GM12878 (cell line): ENCODE data around the gene ASB15.

Source experiments
- BCL11A ChIP-seq: IDR thresholded peaks from 2 replicates; pipeline ENCODE4 v1.6.1; 2011; ENCODE audit warnings: low read depth, low read length
- CEBPB ChIP-seq, 2 experiments: fragments of 150-350 bp in 1 of 2; IDR thresholded peaks; 2 replicates each; pipeline ENCODE4 v1.6.1; 2012 to 2014; ENCODE audit warnings: low read depth in 2 of 2, low read length in 2 of 2, borderline replicate concordance in 1 of 2, inconsistent platforms in 1 of 2
- CREM ChIP-seq: IDR thresholded peaks from 2 replicates; pipeline ENCODE4 v1.6.1; 2014; ENCODE audit warnings: antibody characterized with exemption, low read depth
- EZH2 ChIP-seq: IDR thresholded peaks from 2 replicates; pipeline ENCODE4 v1.6.1; 2012; ENCODE audit warnings: low read depth, mild to moderate bottlenecking, control low read depth, inconsistent platforms, low read length, borderline replicate concordance; ENCODE audit not compliant: control insufficient read depth
- IKZF1 ChIP-seq: fragments of 450-650 bp; conservative IDR thresholded peaks from 2 replicates; pipeline ENCODE4 v1.6.1; 2017; ENCODE audit warnings: antibody characterized with exemption, mild to moderate bottlenecking
- KDM1A ChIP-seq: fragments of 200-600 bp; sonication (generic); IDR thresholded peaks from 2 replicates; pipeline ENCODE4 v1.6.1; 2016; ENCODE audit warnings: borderline replicate concordance
- POLR2A ChIP-seq: IDR thresholded peaks from 2 replicates; pipeline ENCODE4 v1.6.1; 2011; ENCODE audit warnings: low read depth, mild to moderate bottlenecking, low read length
- RAD21 ChIP-seq: IDR thresholded peaks from 2 replicates; pipeline ENCODE4 v1.6.1; 2011; ENCODE audit warnings: mild to moderate bottlenecking, low read depth, low read length, moderate library complexity; ENCODE audit not compliant: insufficient read depth
- YY1 ChIP-seq: IDR thresholded peaks from 2 replicates; pipeline ENCODE4 v1.6.1; 2011; ENCODE audit warnings: low read depth, mild to moderate bottlenecking, low read length
- TF ChIP-seq, protein P1 (sequence below): IDR thresholded peaks from 2 replicates; pipeline ENCODE4 v1.6.1; 2012; ENCODE audit warnings: low read depth, low read length, improper control_type of control experiment
- TF ChIP-seq, protein P2 (sequence below), 3 experiments: IDR thresholded peaks in 2 of 3; conservative IDR thresholded peaks in 1 of 3; 2 replicates each; pipeline ENCODE4 v1.5.1; 2011; ENCODE audit warnings: low read depth in 3 of 3, low read length in 3 of 3, mild to moderate bottlenecking in 3 of 3, control low read depth in 2 of 3, moderate library complexity in 2 of 3, inconsistent platforms in 1 of 3, mixed read lengths in 1 of 3; ENCODE audit not compliant: control insufficient read depth in 2 of 3, insufficient read depth in 1 of 3; ENCODE audit errors: extremely low read depth in 1 of 3

DNA sequence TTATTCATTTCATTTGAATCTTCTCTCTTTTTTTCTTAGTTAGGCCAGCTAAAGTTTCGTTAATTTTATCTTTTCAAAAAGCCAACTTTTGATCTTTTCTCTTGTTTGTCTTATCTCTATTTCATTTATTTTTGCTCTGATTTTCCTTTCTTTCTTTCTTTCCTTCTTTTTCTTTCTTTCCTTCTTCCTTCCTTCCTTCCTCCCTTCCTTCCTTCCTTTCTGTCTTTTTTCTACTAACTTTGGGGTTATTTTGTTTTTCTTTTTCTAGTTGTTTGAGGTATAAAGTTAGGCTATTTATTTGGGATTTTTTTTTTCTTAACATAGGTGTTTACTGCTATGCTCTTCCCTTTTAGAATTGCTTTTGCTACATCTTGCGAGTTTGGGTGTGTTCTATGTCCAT is 13.2 kb upstream of the ASB15 start:
- TF ChIP-seq, protein P1, sequence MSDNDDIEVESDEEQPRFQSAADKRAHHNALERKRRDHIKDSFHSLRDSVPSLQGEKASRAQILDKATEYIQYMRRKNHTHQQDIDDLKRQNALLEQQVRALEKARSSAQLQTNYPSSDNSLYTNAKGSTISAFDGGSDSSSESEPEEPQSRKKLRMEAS: no peak
- no peak for TF ChIP-seq BCL11A
- no peak for TF ChIP-seq CREM
- TF ChIP-seq RAD21: no peak
- no peak for TF ChIP-seq KDM1A
- no peak for TF ChIP-seq EZH2
- TF ChIP-seq, protein P2, sequence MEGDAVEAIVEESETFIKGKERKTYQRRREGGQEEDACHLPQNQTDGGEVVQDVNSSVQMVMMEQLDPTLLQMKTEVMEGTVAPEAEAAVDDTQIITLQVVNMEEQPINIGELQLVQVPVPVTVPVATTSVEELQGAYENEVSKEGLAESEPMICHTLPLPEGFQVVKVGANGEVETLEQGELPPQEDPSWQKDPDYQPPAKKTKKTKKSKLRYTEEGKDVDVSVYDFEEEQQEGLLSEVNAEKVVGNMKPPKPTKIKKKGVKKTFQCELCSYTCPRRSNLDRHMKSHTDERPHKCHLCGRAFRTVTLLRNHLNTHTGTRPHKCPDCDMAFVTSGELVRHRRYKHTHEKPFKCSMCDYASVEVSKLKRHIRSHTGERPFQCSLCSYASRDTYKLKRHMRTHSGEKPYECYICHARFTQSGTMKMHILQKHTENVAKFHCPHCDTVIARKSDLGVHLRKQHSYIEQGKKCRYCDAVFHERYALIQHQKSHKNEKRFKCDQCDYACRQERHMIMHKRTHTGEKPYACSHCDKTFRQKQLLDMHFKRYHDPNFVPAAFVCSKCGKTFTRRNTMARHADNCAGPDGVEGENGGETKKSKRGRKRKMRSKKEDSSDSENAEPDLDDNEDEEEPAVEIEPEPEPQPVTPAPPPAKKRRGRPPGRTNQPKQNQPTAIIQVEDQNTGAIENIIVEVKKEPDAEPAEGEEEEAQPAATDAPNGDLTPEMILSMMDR (IDR thresholded peaks at IDR 0.05 in 2 of 3, conservative IDR thresholded peaks at IDR 0.05 in 1 of 3; ENCODE audit: control insufficient read depth in 2 of 3, extremely low read depth in 1 of 3, insufficient read depth in 1 of 3, low read depth in 3 of 3, low read length in 3 of 3): no peak
- no peak for TF ChIP-seq POLR2A
- no peak for TF ChIP-seq IKZF1
- TF ChIP-seq YY1: no peak
- TF ChIP-seq CEBPB (IDR thresholded peaks at IDR 0.05; ENCODE audit: borderline replicate concordance in 1 of 2, low read depth in 2 of 2, low read length in 2 of 2): no peak
